ENCODE results near the gene MICALL1. TPM values are rescaled to one million over a fixed set of nuclear protein-coding genes. Genes with fewer than 3 reads are reported as not detected.

MICALL1 gene
- total RNA-seq = 22.8 and 31.4 TPM in 2 replicates

GRCh38 chr22:37905534-37906363 is at the start of gene MICALL1:
TSS of gene MICALL1 (plus strand) at chr22:37906297. CDS start at chr22:37906423, 126 bp downstream.

DNA sequence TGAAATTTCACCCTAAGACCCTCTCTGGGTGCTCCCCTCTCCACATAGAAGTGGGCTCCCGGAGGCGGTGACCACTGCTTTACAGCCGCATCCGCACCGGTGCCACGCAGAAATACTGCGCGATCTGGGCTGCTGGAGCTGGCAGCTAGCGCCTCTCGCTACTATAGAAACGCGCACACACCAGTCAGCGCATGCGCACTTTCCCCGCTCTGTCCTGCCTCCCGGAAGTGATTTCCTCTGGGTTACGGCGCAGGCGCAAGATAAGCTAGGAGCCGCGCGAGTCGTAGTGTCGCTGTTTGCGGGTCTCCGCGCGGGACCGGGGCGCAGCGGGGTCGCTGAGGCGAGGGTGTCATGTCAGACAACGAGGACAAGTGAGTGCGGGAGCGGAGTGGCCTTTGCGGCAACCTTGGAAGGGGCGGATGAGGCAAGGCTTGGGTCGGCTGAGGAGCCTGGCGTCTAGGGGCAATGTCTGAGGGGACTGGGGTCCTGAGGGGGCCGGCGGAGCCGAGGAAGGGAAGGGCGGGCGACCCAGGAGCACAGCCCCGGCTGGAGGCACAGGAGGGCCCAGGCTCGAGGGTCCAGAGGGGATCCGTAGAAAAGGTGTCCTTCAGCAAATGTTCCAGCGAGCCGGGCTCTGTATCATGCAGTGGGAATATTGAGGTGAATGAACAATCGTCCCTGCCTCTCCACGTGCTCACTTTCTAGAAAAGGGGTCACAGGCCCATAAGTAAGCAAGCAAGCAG is 47.5 kb downstream of the MICALL1 start, which contains the start of the genes C22orf23 and POLR2F:
Gene C22orf23 (minus strand): TSS at position 165 of the 743 bp plus-strand sequence. CDS start 452 bp downstream, outside the sequence.
Gene POLR2F (plus strand): TSS at position 263 of the 743 bp plus-strand sequence. CDS start 89 bp downstream, at position 352.

DNA sequence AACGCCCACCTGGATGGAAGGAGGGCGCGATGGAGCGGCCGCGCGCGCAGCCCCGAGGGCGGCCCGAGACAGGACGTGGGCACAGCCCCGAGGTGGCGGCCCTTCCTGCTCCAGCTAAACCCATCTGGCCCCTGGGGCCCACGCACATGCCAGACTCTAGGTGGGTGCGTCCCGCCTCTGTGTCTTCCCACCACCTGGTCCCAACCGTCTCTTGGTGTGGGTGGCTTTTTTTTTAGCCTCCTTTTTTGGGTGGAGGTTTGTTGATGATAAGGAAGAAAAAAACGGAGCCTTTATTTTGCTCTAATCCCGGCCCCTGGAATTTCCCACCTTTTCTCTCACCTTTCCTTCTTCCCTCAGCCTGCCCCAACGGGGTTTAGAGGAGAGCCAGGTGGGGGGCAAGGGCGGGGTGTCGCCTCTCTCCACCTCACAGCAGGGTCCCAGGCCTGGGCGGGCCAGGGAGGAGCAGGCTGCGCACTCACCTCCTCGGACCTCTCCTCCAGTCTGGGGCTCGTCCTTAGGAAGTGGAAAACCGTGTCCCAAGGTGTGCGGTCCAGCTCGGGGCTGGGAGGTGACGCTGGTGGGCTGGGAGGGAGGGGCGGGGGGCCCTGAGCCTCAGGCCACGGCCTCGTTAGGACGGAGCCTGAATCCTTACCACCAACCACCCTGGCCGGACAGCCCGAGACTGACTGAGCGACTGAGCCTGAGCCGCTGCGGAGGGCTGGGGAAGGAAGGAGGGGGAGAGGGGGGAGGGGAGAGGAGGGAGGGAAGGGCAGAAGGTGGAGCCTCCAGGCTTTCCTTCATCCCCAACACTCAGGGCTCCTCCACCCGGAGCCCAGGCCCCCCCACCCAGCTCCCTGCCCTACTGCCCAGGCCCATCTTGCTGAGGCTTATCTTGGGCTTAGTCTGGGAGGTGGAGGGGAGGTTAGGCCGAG is 78.0 kb downstream of the MICALL1 start, which contains the start of gene SOX10:
Gene SOX10 (minus strand): TSS at position 696 of the 932 bp plus-strand sequence. CDS start 771 bp downstream, outside the sequence.

Other genes with a start within 250 kb of the MICALL1 start
- 9.5 and 11.7 TPM in 2 replicates for gene PDXP, start 247.6 kb upstream of the MICALL1 start, total RNA-seq
- gene LGALS1, start 230.7 kb upstream of the MICALL1 start, total RNA-seq = 10,618 and 15,072 TPM in 2 replicates
- gene NOL12, start 220.0 kb upstream of the MICALL1 start, total RNA-seq = 15.9 and 50.2 TPM in 2 replicates
- 215 and 222 TPM in 2 replicates for gene TRIOBP, start 209.2 kb upstream of the MICALL1 start, total RNA-seq
- gene GCAT, start 98.4 kb upstream of the MICALL1 start, total RNA-seq = 38.8 and 43.0 TPM in 2 replicates
- gene GALR3, start 82.9 kb upstream of the MICALL1 start, total RNA-seq = not detected in 2 replicates
- gene ANKRD54, start 62.0 kb upstream of the MICALL1 start, total RNA-seq = 41.8 and 44.3 TPM in 2 replicates
- gene EIF3L, start 56.9 kb upstream of the MICALL1 start, total RNA-seq = 369 and 415 TPM in 2 replicates
- gene C22orf23, start 47.3 kb downstream of the MICALL1 start, total RNA-seq = under 0.01 and 0.89 TPM in 2 replicates
- 67.3 and 114 TPM in 2 replicates for gene POLR2F, start 47.4 kb downstream of the MICALL1 start, total RNA-seq
- gene SOX10, start 78.3 kb downstream of the MICALL1 start, total RNA-seq = not detected in 2 replicates
- 11.8 and 17.7 TPM in 2 replicates for gene PICK1, start 151.1 kb downstream of the MICALL1 start, total RNA-seq
- 0.29 TPM in 1 of 2 replicates, not detected in the other for gene SLC16A8, start 177.9 kb downstream of the MICALL1 start, total RNA-seq
- gene BAIAP2L2, start 204.4 kb downstream of the MICALL1 start, total RNA-seq = 27.3 and 38.6 TPM in 2 replicates

All from myometrial cell (primary cell).